ENCODE results near the gene TLX2.

Gene TLX2

DNA sequence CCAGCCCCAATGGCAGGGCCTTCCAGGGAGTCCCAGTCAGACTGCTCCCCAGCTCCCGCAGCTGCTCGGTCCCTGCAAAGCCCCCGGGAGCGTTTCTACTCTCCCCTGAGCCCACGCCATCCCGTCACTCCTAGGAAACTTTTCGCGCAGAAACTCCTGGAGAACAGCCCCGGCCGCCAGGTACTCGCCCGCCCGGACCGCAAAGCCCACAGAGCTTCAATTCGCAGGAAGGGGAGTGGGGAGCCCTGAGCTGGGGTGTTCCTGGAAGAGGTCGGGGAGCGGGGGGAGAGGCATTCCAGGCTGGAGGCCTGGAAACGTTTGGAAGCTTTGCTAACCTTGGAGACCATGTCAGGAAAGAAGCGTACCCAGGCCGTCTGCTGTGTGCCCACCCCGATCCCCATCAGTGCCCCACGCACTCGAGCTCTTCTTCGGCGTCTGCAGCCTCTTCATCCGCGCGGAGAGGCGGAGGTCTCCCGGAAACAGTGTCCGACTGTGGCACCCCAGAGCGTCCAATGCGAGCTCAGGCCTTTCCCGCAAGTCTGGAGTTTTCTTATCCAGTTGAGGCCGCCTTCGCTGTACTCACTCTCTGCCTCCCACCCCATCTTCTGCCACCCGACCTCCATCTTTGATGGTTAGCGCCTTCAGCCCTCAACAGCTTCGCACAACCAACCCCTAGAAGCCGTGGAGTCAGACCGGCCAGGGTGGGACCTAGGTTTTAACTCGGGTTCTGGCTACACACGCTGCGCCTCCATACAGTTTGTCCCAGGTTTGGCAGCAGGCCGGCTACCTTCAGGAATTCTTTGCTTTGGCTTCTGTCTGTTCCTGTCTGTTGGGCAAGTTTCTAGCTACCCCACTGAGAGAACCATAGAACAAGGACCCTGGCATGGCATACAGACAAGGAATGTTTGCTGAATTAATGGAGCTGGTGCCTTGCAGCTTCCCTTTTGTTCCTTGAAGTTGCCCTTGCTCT is 10.5 kb upstream of the TLX2 start:
- H3K36me3 ChIP-seq = peaks cover 34% of the 10 kb centered on the region
- H3K9me3 ChIP-seq (ENCODE audit: severe bottlenecking) = no peaks in the 10 kb centered on the region
- no peak overlapping the region for H3K4me3 ChIP-seq (ENCODE audit: low read depth, low read length)
- no peak for DNase-seq
- TF ChIP-seq, protein P1, sequence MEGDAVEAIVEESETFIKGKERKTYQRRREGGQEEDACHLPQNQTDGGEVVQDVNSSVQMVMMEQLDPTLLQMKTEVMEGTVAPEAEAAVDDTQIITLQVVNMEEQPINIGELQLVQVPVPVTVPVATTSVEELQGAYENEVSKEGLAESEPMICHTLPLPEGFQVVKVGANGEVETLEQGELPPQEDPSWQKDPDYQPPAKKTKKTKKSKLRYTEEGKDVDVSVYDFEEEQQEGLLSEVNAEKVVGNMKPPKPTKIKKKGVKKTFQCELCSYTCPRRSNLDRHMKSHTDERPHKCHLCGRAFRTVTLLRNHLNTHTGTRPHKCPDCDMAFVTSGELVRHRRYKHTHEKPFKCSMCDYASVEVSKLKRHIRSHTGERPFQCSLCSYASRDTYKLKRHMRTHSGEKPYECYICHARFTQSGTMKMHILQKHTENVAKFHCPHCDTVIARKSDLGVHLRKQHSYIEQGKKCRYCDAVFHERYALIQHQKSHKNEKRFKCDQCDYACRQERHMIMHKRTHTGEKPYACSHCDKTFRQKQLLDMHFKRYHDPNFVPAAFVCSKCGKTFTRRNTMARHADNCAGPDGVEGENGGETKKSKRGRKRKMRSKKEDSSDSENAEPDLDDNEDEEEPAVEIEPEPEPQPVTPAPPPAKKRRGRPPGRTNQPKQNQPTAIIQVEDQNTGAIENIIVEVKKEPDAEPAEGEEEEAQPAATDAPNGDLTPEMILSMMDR (IDR thresholded peaks at IDR 0.05; ENCODE audit: low read depth, low read length) = no peak
- no peak overlapping the region for H3K27ac ChIP-seq
- H3K27me3 ChIP-seq (ENCODE audit: insufficient read depth, low read depth, severe bottlenecking) = no peaks in the 10 kb centered on the region

DNA sequence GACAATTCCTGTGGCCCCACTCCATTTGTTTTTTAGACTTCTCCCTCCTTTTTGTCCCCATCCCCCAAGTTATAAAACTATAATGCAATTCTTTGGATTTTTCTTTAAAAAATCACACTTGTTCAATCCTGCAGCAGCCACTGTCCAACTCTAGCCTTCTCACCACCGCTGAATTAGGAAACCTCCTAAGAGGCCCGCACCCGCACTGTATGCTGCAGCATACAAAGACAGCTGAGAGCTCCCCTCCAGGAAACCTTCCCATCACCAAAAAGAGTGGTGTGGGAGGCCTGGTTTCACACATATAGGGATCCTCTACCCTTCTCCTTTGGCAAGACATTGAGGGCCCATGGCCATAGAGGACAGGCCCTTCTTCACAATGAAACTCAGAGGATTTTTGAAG is 9.7 kb upstream of the TLX2 start:
- TF ChIP-seq, protein P1 (IDR thresholded peaks at IDR 0.05; ENCODE audit: low read depth, low read length) = no peak
- peaks cover 32% of the 10 kb centered on the region for H3K36me3 ChIP-seq
- H3K9me3 ChIP-seq (ENCODE audit: severe bottlenecking) = no peaks in the 10 kb centered on the region
- no peak overlapping the region for H3K27ac ChIP-seq
- no peaks in the 10 kb centered on the region for H3K27me3 ChIP-seq (ENCODE audit: insufficient read depth, low read depth, severe bottlenecking)
- DNase-seq = no peak
- no peak overlapping the region for H3K4me3 ChIP-seq (ENCODE audit: low read depth, low read length)

DNA sequence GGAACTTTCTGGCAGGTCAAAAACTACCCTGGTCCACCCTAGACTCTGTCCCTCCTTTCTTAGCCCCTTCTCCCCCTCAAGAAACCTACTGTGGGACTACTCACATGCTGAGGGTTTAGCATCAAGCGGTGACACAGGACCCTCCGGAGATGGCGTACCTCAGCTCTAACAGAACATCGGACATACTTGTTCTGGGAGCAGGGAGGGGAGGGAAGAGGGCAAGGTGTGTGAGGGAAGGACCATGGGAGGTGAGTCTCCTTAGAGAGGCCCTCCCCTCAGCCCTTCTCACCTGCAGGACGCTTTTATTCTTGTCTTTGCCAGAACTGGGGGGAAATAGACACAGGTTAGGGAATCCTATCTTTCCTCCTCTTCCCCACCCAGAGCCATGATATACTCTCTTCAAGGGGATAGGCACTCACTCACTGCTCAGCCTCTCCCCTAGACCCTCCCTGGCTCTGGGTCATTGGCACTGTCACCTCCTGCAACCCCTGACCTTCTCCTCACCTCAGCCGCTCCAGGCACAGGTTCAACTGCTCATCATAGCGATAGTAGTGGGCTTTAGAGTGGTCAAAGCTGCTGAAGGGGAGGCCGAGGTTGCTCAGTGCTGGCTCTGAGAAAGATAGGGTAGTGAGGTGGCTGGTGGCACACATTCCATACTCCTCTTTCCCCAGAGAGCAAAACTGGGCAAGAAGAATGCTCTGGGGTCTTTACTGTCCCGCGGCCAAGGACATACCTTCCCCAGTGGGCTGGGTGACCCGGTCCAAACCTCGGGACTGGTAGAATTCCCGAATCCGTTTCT is 8.6 kb upstream of the TLX2 start:
- peak overlapping the region; percentile 10; the same call in 1 of the 2 replicates for H3K27ac ChIP-seq
- no peak for DNase-seq
- no peak overlapping the region for H3K4me3 ChIP-seq (ENCODE audit: low read depth, low read length)

DNA sequence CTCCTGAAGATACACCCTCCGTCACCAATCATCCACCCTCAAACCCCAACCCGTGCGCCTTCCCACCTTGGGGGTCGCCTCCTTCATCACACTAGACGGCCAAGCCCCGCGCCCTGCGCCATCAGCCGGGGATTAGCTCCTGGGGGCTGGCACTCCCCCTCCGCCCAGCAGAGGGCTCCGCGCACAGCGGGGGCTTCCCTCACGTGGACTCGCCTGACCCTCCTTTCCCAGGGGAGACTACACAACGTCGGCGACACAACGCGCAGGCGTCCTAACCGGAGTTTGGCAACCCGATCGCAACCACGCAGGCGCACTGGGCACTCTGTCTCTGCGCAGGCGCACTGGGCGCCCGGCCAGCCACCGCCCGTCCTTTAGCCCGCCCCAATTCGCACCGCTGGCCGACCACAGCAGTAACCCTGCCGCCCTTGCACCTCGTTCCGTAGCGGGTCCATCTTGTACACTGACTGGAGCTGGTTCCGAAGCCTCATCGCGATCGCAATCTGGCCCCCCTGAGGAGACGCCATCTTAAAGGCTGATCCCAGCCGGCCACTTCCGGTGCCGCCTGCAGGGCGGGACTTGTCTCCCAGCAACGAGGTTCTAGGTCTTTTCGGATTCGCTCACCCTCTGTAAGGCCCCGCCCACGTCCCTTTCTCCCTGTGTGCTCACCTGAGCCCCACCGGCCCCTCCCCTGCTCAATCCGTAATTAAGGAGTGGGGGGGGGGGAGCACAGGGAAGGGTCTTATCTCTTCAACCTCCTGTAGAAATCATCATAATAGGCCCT is 6.9 kb upstream of the TLX2 start, which contains the start of gene PCGF1:
PCGF1 (minus strand) TSS at position 551 of the 781 bp plus-strand sequence; CDS start at position 524, 27 bp downstream.
- Histone ChIP-seq H3K27ac (peak within 1 kb of the TSS; percentile 100), H3K27me3 (ENCODE audit: insufficient read depth, low read depth, severe bottlenecking) (no peaks in the 10 kb centered on the region), H3K36me3 (peaks cover 32% of the 10 kb centered on the region), H3K4me3 (ENCODE audit: low read depth, low read length) (peak within 1 kb of the TSS; percentile 75), H3K9me3 (ENCODE audit: severe bottlenecking) (no peaks in the 10 kb centered on the region)
- TF ChIP-seq, protein P1 (IDR thresholded peaks at IDR 0.05; ENCODE audit: low read depth, low read length) = peak; percentile 81
- peak; percentile 100 for DNase-seq

More for the DNA sequence above, 8.6 kb upstream of the TLX2 start:
- no peaks in the 10 kb centered on the region for H3K9me3 ChIP-seq (ENCODE audit: severe bottlenecking)
- TF ChIP-seq, protein P1 (IDR thresholded peaks at IDR 0.05; ENCODE audit: low read depth, low read length) = no peak
- H3K27me3 ChIP-seq (ENCODE audit: insufficient read depth, low read depth, severe bottlenecking) = no peaks in the 10 kb centered on the region
- peaks cover 32% of the 10 kb centered on the region for H3K36me3 ChIP-seq

DNA sequence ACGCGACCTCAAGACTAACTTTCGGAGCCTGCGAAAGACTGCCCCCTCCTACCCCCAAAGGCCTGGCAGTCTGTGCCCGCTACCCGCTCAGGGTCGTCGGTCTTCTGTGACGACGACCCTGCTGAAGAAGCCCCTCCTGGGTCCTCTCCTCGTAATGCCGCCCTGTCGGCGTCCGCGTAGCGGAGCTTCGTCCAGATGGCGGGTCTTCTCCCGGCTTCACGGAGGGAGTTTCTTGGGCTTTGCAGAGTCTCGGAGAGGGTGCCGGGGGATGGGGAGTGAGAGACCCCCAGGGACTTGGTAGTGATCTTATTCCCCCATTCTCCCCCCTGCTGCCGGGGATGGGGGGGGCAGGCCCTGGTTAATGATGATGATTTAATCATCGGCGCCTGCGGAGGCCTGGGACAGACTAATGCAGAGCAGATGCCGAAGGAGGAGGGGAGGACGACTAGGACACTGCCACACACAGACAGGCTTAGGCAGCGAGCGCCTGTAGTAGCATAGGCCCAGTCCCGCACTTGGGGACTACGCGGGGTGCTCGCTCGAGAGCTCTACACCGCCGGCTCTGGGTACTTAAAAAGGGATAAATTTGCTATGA is 6.2 kb upstream of the TLX2 start:
- TF ChIP-seq, protein P1 (IDR thresholded peaks at IDR 0.05; ENCODE audit: low read depth, low read length) = no peak
- H3K27me3 ChIP-seq (ENCODE audit: insufficient read depth, low read depth, severe bottlenecking) = no peaks in the 10 kb centered on the region

More for the DNA sequence above, 6.2 kb upstream of the TLX2 start:
- Histone ChIP-seq H3K36me3 (peaks cover 32% of the 10 kb centered on the region), H3K4me3 (ENCODE audit: low read depth, low read length) (peak overlapping the region; percentile 75), H3K9me3 (ENCODE audit: severe bottlenecking) (no peaks in the 10 kb centered on the region), H3K27ac (peak overlapping the region; percentile 100)
- peak; percentile 95 for DNase-seq

All from WERI-Rb-1 (cell line).